Measurements from ENCODE around the gene CARD19. TPM values are rescaled to one million over a fixed set of nuclear protein-coding genes. Genes with fewer than 3 reads are reported as not detected.

The CARD19 gene
- total and polyA plus RNA-seq, 4 experiments from 2014 or later, result 57.8 to 88.7 (median 64.9) TPM

Other genes with a start within 250 kb of the CARD19 start
- 10 to 100 TPM; 22.6 to 24.7 TPM for gene ZNF484, start 218.2 kb upstream of the CARD19 start, total RNA-seq
- 1 to 10 TPM; 4.3 to 4.9 TPM for gene ZNF484, start 218.2 kb upstream of the CARD19 start, polyA plus RNA-seq
- gene FGD3, start 148.7 kb upstream of the CARD19 start, total RNA-seq, result 100 to 1,000 TPM; 256 to 272 TPM
- 100 to 1,000 TPM in 1 of 2 donors, 10 to 100 TPM in 1; 52.7 to 146 TPM for gene FGD3, start 148.7 kb upstream of the CARD19 start, polyA plus RNA-seq
- 10 to 100 TPM; 58.3 to 63.7 TPM for gene SUSD3, start 37.5 kb upstream of the CARD19 start, total RNA-seq
- 100 to 1,000 TPM; 149 to 199 TPM for gene SUSD3, start 37.5 kb upstream of the CARD19 start, polyA plus RNA-seq
- gene NINJ1, start 38.0 kb downstream of the CARD19 start, total RNA-seq, result 10 to 100 TPM; 31.1 to 31.3 TPM
- gene NINJ1, start 38.0 kb downstream of the CARD19 start, polyA plus RNA-seq, result 10 to 100 TPM; 75.7 to 92.4 TPM
- gene WNK2, start 87.9 kb downstream of the CARD19 start, total RNA-seq, result under 1 TPM in 1 of 2 experiments, not detected in 1; 0.26 TPM
- not detected for gene WNK2, start 87.9 kb downstream of the CARD19 start, polyA plus RNA-seq